Sigmoid colon (tissue), 3 donors: Measurements from ENCODE around the gene YWHAB.
A peak's percentile ranks its signal among the peaks of the same experiment; 100 is the strongest.

Source experiments
- POLR2A ChIP-seq, 2 donors: fragments of 450-650 bp; IDR thresholded peaks; one replicate each; pipeline ENCODE4 v1.6.1; 2016; ENCODE audit warnings: antibody characterized with exemption in 2 of 2, mild to moderate bottlenecking in 2 of 2, moderate library complexity in 2 of 2
- TF ChIP-seq, protein P1 (sequence below), 4 experiments: fragments of 450-650 bp in 3 of 4; fragments of 200-600 bp in 1 of 4; IDR thresholded peaks; one replicate each; pipeline ENCODE4 v1.5.1; 2016 to 2019; ENCODE audit warnings: antibody characterized with exemption in 4 of 4, mild to moderate bottlenecking in 3 of 4, moderate library complexity in 2 of 4

DNA sequence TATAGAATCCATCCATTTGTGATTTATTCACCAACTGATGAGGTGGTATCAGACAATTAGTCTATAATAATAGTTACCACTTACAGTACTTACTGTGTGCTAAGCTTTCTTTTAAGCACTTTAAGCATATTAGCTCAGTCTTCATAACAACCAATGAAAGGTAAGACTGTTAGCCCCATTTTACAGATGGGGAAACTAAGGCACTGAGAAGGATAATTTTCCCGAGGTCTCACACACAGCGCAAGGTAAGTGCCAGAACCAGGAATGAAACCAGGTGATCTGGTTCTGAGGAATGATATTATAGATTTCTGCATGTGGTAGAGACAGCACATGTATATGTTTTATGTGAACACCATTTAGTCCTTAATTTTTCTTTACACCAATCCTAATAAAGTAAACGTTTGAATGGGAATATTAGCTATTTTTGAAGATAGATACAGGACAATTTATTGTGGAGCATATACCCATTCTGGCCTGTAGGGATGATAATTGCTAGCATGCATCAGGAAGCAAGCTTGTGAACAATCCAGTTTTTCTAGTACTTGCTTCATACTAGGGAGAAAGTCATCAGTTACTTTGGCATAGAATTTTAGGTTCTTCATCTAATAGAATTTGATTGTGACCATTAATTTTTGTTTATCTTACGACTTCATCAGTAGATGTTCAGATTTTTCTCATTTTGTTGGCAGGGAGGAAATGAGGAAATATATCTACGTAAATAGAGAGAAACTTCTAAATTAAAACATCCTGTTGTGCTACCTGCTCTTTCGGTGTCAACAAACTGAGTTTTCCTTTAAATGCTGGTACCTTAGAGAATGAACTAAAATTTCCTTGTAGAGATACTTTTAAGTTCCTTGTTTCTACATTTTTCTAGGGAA, 3.0 kb downstream of the YWHAB start:
- TF ChIP-seq, protein P1, sequence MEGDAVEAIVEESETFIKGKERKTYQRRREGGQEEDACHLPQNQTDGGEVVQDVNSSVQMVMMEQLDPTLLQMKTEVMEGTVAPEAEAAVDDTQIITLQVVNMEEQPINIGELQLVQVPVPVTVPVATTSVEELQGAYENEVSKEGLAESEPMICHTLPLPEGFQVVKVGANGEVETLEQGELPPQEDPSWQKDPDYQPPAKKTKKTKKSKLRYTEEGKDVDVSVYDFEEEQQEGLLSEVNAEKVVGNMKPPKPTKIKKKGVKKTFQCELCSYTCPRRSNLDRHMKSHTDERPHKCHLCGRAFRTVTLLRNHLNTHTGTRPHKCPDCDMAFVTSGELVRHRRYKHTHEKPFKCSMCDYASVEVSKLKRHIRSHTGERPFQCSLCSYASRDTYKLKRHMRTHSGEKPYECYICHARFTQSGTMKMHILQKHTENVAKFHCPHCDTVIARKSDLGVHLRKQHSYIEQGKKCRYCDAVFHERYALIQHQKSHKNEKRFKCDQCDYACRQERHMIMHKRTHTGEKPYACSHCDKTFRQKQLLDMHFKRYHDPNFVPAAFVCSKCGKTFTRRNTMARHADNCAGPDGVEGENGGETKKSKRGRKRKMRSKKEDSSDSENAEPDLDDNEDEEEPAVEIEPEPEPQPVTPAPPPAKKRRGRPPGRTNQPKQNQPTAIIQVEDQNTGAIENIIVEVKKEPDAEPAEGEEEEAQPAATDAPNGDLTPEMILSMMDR (IDR thresholded peaks at IDR 0.05) = peak in 1 of 4 experiments; percentile 5
- no peak for TF ChIP-seq POLR2A (IDR thresholded peaks at IDR 0.05)
